Heart left ventricle (tissue), 16 donors: Measurements from ENCODE around the gene SMARCAL1. TPM values are rescaled to one million over a fixed set of nuclear protein-coding genes. Genes with fewer than 3 reads are reported as not detected.
A peak's percentile ranks its signal among the peaks of the same experiment; 100 is the strongest.

Source experiments
- ATAC-seq, 4 donors: fragments of 200-7000 bp; cut with Tn5 transposase; one replicate each; pipeline ENCODE4 v1.9.1; 2020 to 2022; ENCODE audit warnings: moderate library complexity in 4 of 4, mild to moderate bottlenecking in 3 of 4, moderate number of reproducible peaks in 1 of 4
- DNase-seq, 5 donors: peaks; one replicate each; pipeline ENCODE4 v3.0.0-alpha.2; 2020
- H3K27ac ChIP-seq, 12 donors: fragments of 200-600 bp; sonication (generic) in 4 of 12; one replicate each; pipeline versions ENCODE4 v1.5.0 to v1.8.0; 2016 to 2022; ENCODE audit warnings: mild to moderate bottlenecking in 2 of 12
- H3K27me3 ChIP-seq, 9 donors: fragments of 200-600 bp; sonication (generic) in 2 of 9; one replicate each; pipeline versions ENCODE4 v1.5.1 to v1.8.0; 2016 to 2022; ENCODE audit warnings: mild to moderate bottlenecking in 3 of 9
- H3K36me3 ChIP-seq, 9 donors: fragments of 200-600 bp; sonication (generic) in 2 of 9; one replicate each; pipeline versions ENCODE4 v1.5.0 to v1.8.0; 2018 to 2022; ENCODE audit warnings: mild to moderate bottlenecking in 2 of 9
- H3K4me1 ChIP-seq, 12 donors: fragments of 200-600 bp; sonication (generic) in 4 of 12; one replicate each; pipeline versions ENCODE4 v1.5.0 to v1.8.0; 2016 to 2022; ENCODE audit warnings: mild to moderate bottlenecking in 3 of 12
- H3K4me3 ChIP-seq, 12 donors: fragments of 200-600 bp; sonication (generic) in 4 of 12; one replicate each; pipeline versions ENCODE4 v1.5.0 to v1.8.0; 2017 to 2022; ENCODE audit warnings: mild to moderate bottlenecking in 9 of 12, moderate library complexity in 4 of 12
- H3K9me3 ChIP-seq, 12 donors: fragments of 200-600 bp; sonication (generic) in 4 of 12; one replicate each; pipeline versions ENCODE4 v1.5.0 to v1.8.0; 2016 to 2022; ENCODE audit warnings: mild to moderate bottlenecking in 1 of 12
- POLR2A ChIP-seq, 2 donors: fragments of 450-650 bp; IDR thresholded peaks; one replicate each; pipeline ENCODE4 v1.6.1; 2017; ENCODE audit warnings: antibody characterized with exemption in 2 of 2, mild to moderate bottlenecking in 2 of 2, moderate library complexity in 2 of 2
- WGBS, 4 donors: extraction: QIAGEN DNeasy Blood & Tissue Kit in 2 of 4; methylation state at CpG; one replicate each; pipeline versions ENCODE4 v1.1.5 to v1.1.7; 2013 to 2018; 5-methylcytosine and 5-hydroxymethylcytosine counted together
- intact Hi-C, 10 donors: fragments of 100-400 bp; cut with DNase I; formaldehyde crosslinking; loops; one replicate each; pipeline versions ENCODE4 v1.11.1 to v1.14.2; 2022
- polyA plus RNA-seq, 2 donors: library from polyadenylated mRNA; stranded (reverse); fragments of 200-250 nt; gene quantifications; one replicate each; pipeline ENCODE4 v1.2.3, GENCODE V29; 2013
- total RNA-seq, 9 donors: library from RNA; depleted of rRNA in 2 of 9; stranded (reverse); fragments of >200 nt in 2 of 9; fragmentation: NEBNext Ultra II Directional in 3 of 9; extraction: Animal tissue kit (Norgen Biotek cat#: 25700) in 3 of 9; gene quantifications; one replicate each; pipeline versions ENCODE4 v1.1.0 to v1.2.4, GENCODE V29; 2016 to 2023
- TF ChIP-seq, protein P1 (sequence below), 12 donors: fragments of 200-600 bp; sonication (generic) in 4 of 12; IDR thresholded peaks; one replicate each; pipeline versions ENCODE4 v1.5.0 to v1.8.0; 2018 to 2022; ENCODE audit warnings: antibody characterized with exemption in 12 of 12, mild to moderate bottlenecking in 5 of 12
- donor health status: ischemic (EF 13 %, LVEDD 7.1; RV severe dilation, severe dysfunction).
- donor health status: healthy with polysubstance abuse.
- donor health status: DM: no; HTN: yes; CAD: no.
- donor health status: DM: no; HTN: no; CAD: no.
- donor health status: ischemic (EF 25% LVEDD 6.9; RV normal size, moderate dysfunction).
- donor health status: ischemic (EF 25% LVEDD 5.7; RV mildly dilated, moderate dysfunction).
- donor health status: healthy.
- donor health status: DM: yes; HTN: yes; CAD: no.
- donor health status: ischemic (EF 35%, LVEDD 5.7; RV mildly dilated, moderate dysfunction).
- donor health status: nonischemic (EF 11% LVEDD 7.7; RV severe dilation, severe dysfunction).
- donor health status: DM: yes; HTN: yes; CAD: no.
- donor health status: PGD.
- donor health status: ischemic (EF 29% LVEDD 5.4; RV normal size, mild dysfunction).
- donor health status: nonischemic (EF 23%, LVEDD 6.1; RV moderate dilation, normal function).

The SMARCAL1 gene
- total and polyA plus RNA-seq, 11 donors, result 5.0 to 17.1 (median 10.6) TPM

DNA sequence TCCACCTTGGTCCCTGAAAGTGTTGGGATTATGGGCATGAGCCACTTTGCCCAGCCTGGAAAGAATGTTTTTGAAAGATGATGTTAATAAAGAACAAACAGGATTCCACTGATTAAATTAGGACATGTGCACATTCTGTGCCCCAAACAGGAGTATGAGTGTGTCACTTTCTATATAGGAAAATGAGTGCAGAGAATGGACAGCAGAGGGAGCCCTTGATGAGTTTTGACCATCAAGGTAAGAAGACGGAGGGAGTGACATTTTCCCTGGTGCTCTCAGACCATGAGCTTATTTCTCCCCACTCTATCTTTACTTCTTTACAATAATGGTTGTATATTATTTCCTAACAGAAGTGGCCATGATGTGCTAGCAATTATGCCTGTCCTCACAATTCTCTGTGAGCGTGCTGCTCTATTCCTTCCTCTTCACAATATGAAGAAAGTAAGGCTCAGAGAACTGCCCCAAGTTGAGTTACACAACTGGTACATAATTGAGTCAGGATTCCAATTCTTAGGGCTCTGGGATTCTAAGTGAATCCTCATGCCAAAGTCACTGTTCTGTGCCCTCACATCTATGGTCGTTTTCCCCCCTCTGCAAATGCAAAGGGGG, 107.0 kb downstream of the SMARCAL1 start:
- Histone ChIP-seq H3K27ac (peak overlapping the region in 1 of 12 donors; percentile 23), H3K36me3 (no peaks in the 10 kb centered on the region), H3K4me1 (peaks cover 0 to 14% (median 4%) of the 10 kb centered on the region in 12 donors), H3K9me3 (peaks cover 0 to 2% (median 0%) of the 10 kb centered on the region in 12 donors), H3K4me3 (no peak overlapping the region), H3K27me3 (no peaks in the 10 kb centered on the region)
- ATAC-seq (peak; percentile 72 to 86 (median 82)), DNase-seq (peak in 4 of 5 donors; percentile 50 to 78 (median 65))
- TF ChIP-seq, protein P1, sequence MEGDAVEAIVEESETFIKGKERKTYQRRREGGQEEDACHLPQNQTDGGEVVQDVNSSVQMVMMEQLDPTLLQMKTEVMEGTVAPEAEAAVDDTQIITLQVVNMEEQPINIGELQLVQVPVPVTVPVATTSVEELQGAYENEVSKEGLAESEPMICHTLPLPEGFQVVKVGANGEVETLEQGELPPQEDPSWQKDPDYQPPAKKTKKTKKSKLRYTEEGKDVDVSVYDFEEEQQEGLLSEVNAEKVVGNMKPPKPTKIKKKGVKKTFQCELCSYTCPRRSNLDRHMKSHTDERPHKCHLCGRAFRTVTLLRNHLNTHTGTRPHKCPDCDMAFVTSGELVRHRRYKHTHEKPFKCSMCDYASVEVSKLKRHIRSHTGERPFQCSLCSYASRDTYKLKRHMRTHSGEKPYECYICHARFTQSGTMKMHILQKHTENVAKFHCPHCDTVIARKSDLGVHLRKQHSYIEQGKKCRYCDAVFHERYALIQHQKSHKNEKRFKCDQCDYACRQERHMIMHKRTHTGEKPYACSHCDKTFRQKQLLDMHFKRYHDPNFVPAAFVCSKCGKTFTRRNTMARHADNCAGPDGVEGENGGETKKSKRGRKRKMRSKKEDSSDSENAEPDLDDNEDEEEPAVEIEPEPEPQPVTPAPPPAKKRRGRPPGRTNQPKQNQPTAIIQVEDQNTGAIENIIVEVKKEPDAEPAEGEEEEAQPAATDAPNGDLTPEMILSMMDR (IDR thresholded peaks at IDR 0.05), result peak; percentile 67 to 90 (median 80)
- no peak for TF ChIP-seq POLR2A (IDR thresholded peaks at IDR 0.05)
- 60 to 63% (median 61%) methylated on average over 3 of the region's 3 CpGs for WGBS, 4 donors
- intact Hi-C loops, result loop anchor here in 7 of 10 donors (1.0 to 10.0 kb wide), 9 partner anchors 147 to 1238 kb away; no protein-coding TSS in a partner anchor

DNA sequence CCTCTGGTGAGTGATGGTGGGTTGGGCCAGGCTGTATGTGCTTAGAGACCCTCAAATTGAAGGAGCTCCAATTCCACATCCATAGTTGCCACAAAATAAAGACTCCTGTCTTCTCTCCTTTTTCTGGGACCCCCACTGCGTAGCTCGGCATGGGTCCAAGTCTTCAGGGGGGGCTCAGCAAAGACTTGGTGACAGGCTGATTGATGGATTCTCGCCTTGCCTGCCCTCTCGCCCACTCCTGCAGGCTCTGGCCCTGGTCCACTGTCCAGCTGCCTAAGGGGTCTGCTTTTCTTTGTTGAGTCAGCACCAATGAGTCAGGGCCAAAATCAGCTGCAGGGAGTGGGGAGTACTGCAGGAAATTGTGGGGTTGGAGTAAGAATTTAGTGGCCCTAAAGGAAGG, 107.8 kb downstream of the SMARCAL1 start:
- TF ChIP-seq POLR2A (IDR thresholded peaks at IDR 0.05), result no peak
- TF ChIP-seq, protein P1 (IDR thresholded peaks at IDR 0.05), result no peak
- DNase-seq, result no peak
- H3K4me1 ChIP-seq, result peaks cover 0 to 14% (median 4%) of the 10 kb centered on the region in 12 donors
- intact Hi-C loops, result loop anchor here in 2 of 10 donors (10.0 kb wide), 2 partner anchors 995 to 1215 kb away; no protein-coding TSS in a partner anchor
- no peaks in the 10 kb centered on the region for H3K36me3 ChIP-seq
- no peak overlapping the region for H3K4me3 ChIP-seq
- WGBS, 4 donors, result 71 to 89% (median 88%) methylated on average over 3 to 4 of the region's 4 CpGs
- H3K27ac ChIP-seq, result no peak overlapping the region
- H3K27me3 ChIP-seq, result no peaks in the 10 kb centered on the region
- H3K9me3 ChIP-seq, result peaks cover 0 to 5% (median 0%) of the 10 kb centered on the region in 12 donors
- no peak for ATAC-seq

DNA sequence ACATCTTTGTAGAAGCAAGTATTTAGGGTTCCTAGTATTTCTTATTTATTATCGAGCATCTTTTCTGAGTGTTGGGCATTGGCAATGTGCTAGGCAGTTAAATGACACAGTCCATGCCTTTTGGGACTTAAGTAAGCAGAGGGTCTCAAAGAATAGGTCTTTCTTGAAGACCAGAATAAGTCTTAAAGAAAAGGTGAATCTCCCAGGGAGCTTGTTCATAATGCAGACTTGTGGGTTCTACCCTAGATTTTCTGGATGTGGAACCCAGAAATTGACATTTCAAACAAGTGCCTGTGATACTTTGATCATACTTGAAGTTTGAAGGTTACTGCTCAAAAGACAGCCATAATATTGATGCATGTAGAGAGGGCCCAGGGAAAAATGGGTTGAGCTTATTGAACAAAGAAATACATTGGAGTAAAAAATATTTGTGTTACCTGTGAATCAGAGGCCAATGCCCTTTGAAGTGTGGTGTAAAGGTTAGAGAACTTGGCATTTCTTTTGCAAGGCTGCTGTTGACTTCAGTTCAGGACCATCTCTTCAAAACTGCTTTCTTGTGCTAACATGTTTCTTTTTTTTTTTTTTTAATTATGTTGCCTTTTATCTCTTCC, 110.7 kb downstream of the SMARCAL1 start:
- Histone ChIP-seq H3K4me1 (peaks cover 0 to 30% (median 10%) of the 10 kb centered on the region in 12 donors), H3K4me3 (no peak overlapping the region), H3K27ac (no peak overlapping the region), H3K9me3 (peaks cover 0 to 5% (median 0%) of the 10 kb centered on the region in 12 donors), H3K27me3 (no peaks in the 10 kb centered on the region), H3K36me3 (no peaks in the 10 kb centered on the region)
- intact Hi-C loops, result loop anchor here in 2 of 10 donors (10.0 kb wide), 2 partner anchors 992 to 1212 kb away; no protein-coding TSS in a partner anchor
- TF ChIP-seq POLR2A (IDR thresholded peaks at IDR 0.05), result no peak
- TF ChIP-seq, protein P1 (IDR thresholded peaks at IDR 0.05), result no peak
- DNase-seq (no peak), ATAC-seq (no peak)
- 91 to 100% (median 95%) methylated on average over 1 of the region's 1 CpG for WGBS, 4 donors

DNA sequence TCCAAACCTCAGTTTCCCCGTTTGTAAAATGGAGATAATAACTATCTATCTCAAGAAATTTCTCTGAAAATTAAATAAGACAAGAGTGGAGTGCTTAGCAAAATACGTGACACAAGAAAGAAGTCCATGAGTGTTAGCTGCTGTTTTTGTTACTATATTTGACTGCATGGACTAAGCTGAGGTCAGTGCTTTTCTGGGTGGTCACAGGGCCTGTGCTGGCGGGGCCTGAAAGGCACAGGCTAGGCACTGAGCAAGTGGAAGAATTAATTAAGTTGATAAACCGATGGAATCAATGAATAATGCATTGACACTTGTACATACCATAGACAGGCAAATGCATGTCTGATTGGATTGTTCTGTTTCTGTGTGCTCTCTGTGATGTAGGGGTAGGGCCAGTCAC, 113.7 kb downstream of the SMARCAL1 start:
- Histone ChIP-seq H3K4me3 (no peak overlapping the region), H3K27me3 (no peaks in the 10 kb centered on the region), H3K9me3 (peaks cover 0 to 5% (median 0%) of the 10 kb centered on the region in 12 donors), H3K27ac (peak overlapping the region in 4 of 12 donors; percentile 3 to 19 (median 13)), H3K4me1 (peaks cover 0 to 22% (median 6%) of the 10 kb centered on the region in 12 donors), H3K36me3 (no peaks in the 10 kb centered on the region)
- TF ChIP-seq POLR2A (IDR thresholded peaks at IDR 0.05), result no peak
- TF ChIP-seq, protein P1 (IDR thresholded peaks at IDR 0.05), result no peak
- ATAC-seq (peak in 3 of 4 donors; percentile 60 to 83 (median 63)), DNase-seq (no peak)
- intact Hi-C loops, result loop anchor here in 2 of 10 donors (10.0 kb wide), 2 partner anchors 989 to 1209 kb away; no protein-coding TSS in a partner anchor
- 54 to 62% (median 61%) methylated on average over 4 of the region's 4 CpGs for WGBS, 4 donors
